Measurements from ENCODE around the gene CNOT6.

- TF ChIP-seq CTCF (IDR thresholded peaks at IDR 0.05) (no peak), POLR2A (IDR thresholded peaks at IDR 0.05) (no peak)
These were observed 100.8 kb downstream of the CNOT6 start for GRCh38 chr5:180595046-180595379.

Measured in thyroid gland (tissue), 4 donors.